ENCODE measurements around the gene PDE3A.
"Not testable (repeated sequence)": the region's sequence is repeated elsewhere in the genome, so short reads cannot be mapped to it uniquely, and the experiment has no call there.

Gene PDE3A

GRCh38 chr12:20557096-20557495 lies 188.8 kb downstream of the PDE3A start:
- peak; percentile 54 for DNase-seq

- DNase-seq: no peak
Observed at GRCh38 chr12:20560935-20561334, 192.6 kb downstream of the PDE3A start.

GRCh38 chr12:20561871-20562270 lies 193.5 kb downstream of the PDE3A start:
- no peak for DNase-seq

GRCh38 chr12:20567413-20567812 lies 199.1 kb downstream of the PDE3A start:
- DNase-seq: no peak

- no peak for DNase-seq
Observed at GRCh38 chr12:20572451-20572850, 204.1 kb downstream of the PDE3A start.

- DNase-seq: no peak
Observed at GRCh38 chr12:20576528-20576927, 208.2 kb downstream of the PDE3A start.

- no peak for DNase-seq
Observed at GRCh38 chr12:20577054-20577453, 208.7 kb downstream of the PDE3A start.

- no peak for DNase-seq
Observed at GRCh38 chr12:20578142-20578541, 209.8 kb downstream of the PDE3A start.

GRCh38 chr12:20585055-20585625 lies 216.8 kb downstream of the PDE3A start:
- DNase-seq: no peak

GRCh38 chr12:20585913-20586312 lies 217.6 kb downstream of the PDE3A start:
- no peak for DNase-seq

- DNase-seq: peak; percentile 83
Observed at GRCh38 chr12:20588042-20588441, 219.7 kb downstream of the PDE3A start.

GRCh38 chr12:20590570-20590969 lies 222.2 kb downstream of the PDE3A start:
- no peak for DNase-seq

GRCh38 chr12:20592556-20592955 lies 224.2 kb downstream of the PDE3A start:
- peak; percentile 27 for DNase-seq

GRCh38 chr12:20593611-20594010 lies 225.3 kb downstream of the PDE3A start:
- no peak for DNase-seq

GRCh38 chr12:20596061-20596460 lies 227.7 kb downstream of the PDE3A start:
- DNase-seq: no peak

GRCh38 chr12:20599757-20600156 lies 231.4 kb downstream of the PDE3A start:
- DNase-seq: no peak

- DNase-seq: peak; percentile 59
Observed at GRCh38 chr12:20601668-20602280, 233.4 kb downstream of the PDE3A start.

GRCh38 chr12:20602641-20603391 lies 234.5 kb downstream of the PDE3A start:
- no peak for DNase-seq

GRCh38 chr12:20604408-20605067 lies 236.2 kb downstream of the PDE3A start:
- no peak for DNase-seq

- not testable (repeated sequence) for DNase-seq
Observed at GRCh38 chr12:20615020-20615419, 246.7 kb downstream of the PDE3A start.

- DNase-seq: no peak
Observed at GRCh38 chr12:20616093-20616492, 247.8 kb downstream of the PDE3A start.

- DNase-seq: peak; percentile 42
Observed at GRCh38 chr12:20620261-20620660, 251.9 kb downstream of the PDE3A start.

GRCh38 chr12:20624718-20625117 lies 256.4 kb downstream of the PDE3A start:
- DNase-seq: peak; percentile 81

GRCh38 chr12:20625531-20625930 lies 257.2 kb downstream of the PDE3A start:
- DNase-seq: no peak

Measured in eye (tissue), 1 donor.